GM21381 (cell line): ENCODE measurements around the gene L3MBTL3.

Source experiments
- ATAC-seq: cut with Tn5 transposase; IDR thresholded peaks from one replicate; pipeline ENCODE4 v1.9.1; 2021; ENCODE audit warnings: mild to moderate bottlenecking, moderate library complexity; ENCODE audit not compliant: unreplicated experiment

Gene L3MBTL3

GRCh38 chr6:130176378-130176777 lies 158.0 kb downstream of the L3MBTL3 start:
- ATAC-seq: no peak

- ATAC-seq: no peak
Measured at GRCh38 chr6:130178692-130179091, 160.3 kb downstream of the L3MBTL3 start.

- no peak for ATAC-seq
Measured at GRCh38 chr6:130182466-130182865, 164.1 kb downstream of the L3MBTL3 start.

GRCh38 chr6:130183271-130184222 lies 165.2 kb downstream of the L3MBTL3 start:
- ATAC-seq: no peak

GRCh38 chr6:130185658-130186057 lies 167.3 kb downstream of the L3MBTL3 start:
- ATAC-seq: no peak

- no peak for ATAC-seq
Measured at GRCh38 chr6:130187335-130188206, 169.2 kb downstream of the L3MBTL3 start.

GRCh38 chr6:130188207-130188899 lies 170.0 kb downstream of the L3MBTL3 start:
- no peak for ATAC-seq

- ATAC-seq: no peak
Measured at GRCh38 chr6:130189531-130190397, 171.4 kb downstream of the L3MBTL3 start.
